Mesendoderm (in vitro differentiated cells): ENCODE results near the gene SLC25A1.
A peak's percentile ranks its signal among the peaks of the same experiment; 100 is the strongest.

Source experiments
- DNase-seq: peaks from one replicate; pipeline ENCODE4 v3.0.0; 2013
- H2AK5ac ChIP-seq: 2 replicates; pipeline ENCODE4 v1.6.1; 2013; ENCODE audit warnings: low read length, inconsistent platforms
- H2BK120ac ChIP-seq: 2 replicates; pipeline ENCODE4 v1.6.1; 2013; ENCODE audit warnings: low read depth, mild to moderate bottlenecking, low read length, moderate library complexity, mixed read lengths
- H2BK15ac ChIP-seq: replicated peaks from 2 replicates; pipeline ENCODE4 v1.6.1; 2013; ENCODE audit warnings: low read depth, mild to moderate bottlenecking, moderate library complexity
- H2BK5ac ChIP-seq: 2 replicates; pipeline ENCODE4 v1.6.1; 2013; ENCODE audit warnings: low read length, inconsistent platforms
- H3K18ac ChIP-seq: 2 replicates; pipeline ENCODE4 v1.6.1; 2013; ENCODE audit warnings: mild to moderate bottlenecking, low read length, mixed read lengths
- H3K23ac ChIP-seq: one replicate; pipeline ENCODE4 v1.6.1; 2013; ENCODE audit warnings: low read length
- H3K27ac ChIP-seq: 2 replicates; pipeline ENCODE4 v1.5.1; 2013; ENCODE audit warnings: low read depth, mild to moderate bottlenecking, inconsistent platforms, low read length, moderate library complexity
- H3K27me3 ChIP-seq: 2 replicates; pipeline ENCODE4 v1.6.1; 2013; ENCODE audit warnings: low read length, control low read depth, mild to moderate bottlenecking, inconsistent platforms; ENCODE audit not compliant: insufficient read depth, poor library complexity
- H3K36me3 ChIP-seq: 2 replicates; pipeline ENCODE4 v1.6.1; 2013; ENCODE audit warnings: low read length, inconsistent platforms; ENCODE audit not compliant: control insufficient read depth, insufficient read depth
- H3K4ac ChIP-seq: one replicate; pipeline ENCODE4 v1.6.1; 2013; ENCODE audit warnings: low read depth, mild to moderate bottlenecking, low read length, moderate library complexity
- H3K4me1 ChIP-seq: 2 replicates; pipeline ENCODE4 v1.6.1; 2013; ENCODE audit warnings: low read depth, low read length, inconsistent platforms; ENCODE audit not compliant: control insufficient read depth
- H3K4me2 ChIP-seq: 2 replicates; pipeline ENCODE4 v1.6.1; 2013; ENCODE audit warnings: low read length
- H3K4me3 ChIP-seq: 2 replicates; pipeline ENCODE4 v1.5.1; 2013; ENCODE audit warnings: mild to moderate bottlenecking, low read length
- H3K56ac ChIP-seq: one replicate; pipeline ENCODE4 v1.6.1; 2013; ENCODE audit warnings: low read length
- H3K79me1 ChIP-seq: 2 replicates; pipeline ENCODE4 v1.6.1; 2013; ENCODE audit warnings: low read length, inconsistent platforms
- H3K79me2 ChIP-seq: 2 replicates; pipeline ENCODE4 v1.6.1; 2013; ENCODE audit warnings: mild to moderate bottlenecking, low read length; ENCODE audit not compliant: control insufficient read depth, insufficient read depth
- H3K9ac ChIP-seq: 2 replicates; pipeline ENCODE4 v1.6.1; 2013; ENCODE audit warnings: low read length, inconsistent platforms
- H4K5ac ChIP-seq: one replicate; pipeline ENCODE4 v1.6.1; 2013; ENCODE audit warnings: low read length
- H4K8ac ChIP-seq: one replicate; pipeline ENCODE4 v1.6.1; 2013; ENCODE audit warnings: low read depth, mild to moderate bottlenecking, control low read depth, low read length, moderate library complexity
- whole genome bisulfite sequencing: extraction: QIAGEN DNeasy Blood & Tissue Kit; methylation state at CpG from one replicate; pipeline ENCODE4 v1.1.7; 2013; ENCODE audit warnings: low lambda C conversion rate, missing lambda C conversion rate; ENCODE audit not compliant: insufficient coverage; ENCODE audit errors: extremely low coverage; 5-methylcytosine and 5-hydroxymethylcytosine counted together

SLC25A1 gene

GRCh38 chr22:19187716-19188563, 9.4 kb upstream of the SLC25A1 start:
- H3K18ac ChIP-seq: no peak overlapping the region
- H3K79me1 ChIP-seq: no peaks in the 10 kb centered on the region
- no CpG with 5 or more reads among the region's 6 CpGs for WGBS
- no peaks in the 10 kb centered on the region for H3K4me1 ChIP-seq
- H4K5ac ChIP-seq: no peak overlapping the region
- H3K9ac ChIP-seq: no peak overlapping the region
- no peaks in the 10 kb centered on the region for H3K79me2 ChIP-seq
- H2AK5ac ChIP-seq: no peak overlapping the region
- no peak overlapping the region for H3K23ac ChIP-seq
- no peak overlapping the region for H2BK15ac ChIP-seq
- no peak overlapping the region for H3K4ac ChIP-seq
- H3K27me3 ChIP-seq: no peaks in the 10 kb centered on the region
- no peak overlapping the region for H2BK5ac ChIP-seq
- no peak for DNase-seq
- H3K27ac ChIP-seq: no peak overlapping the region
- H3K56ac ChIP-seq: no peak overlapping the region
- H3K4me2 ChIP-seq: no peak overlapping the region
- no peak overlapping the region for H4K8ac ChIP-seq
- no peak overlapping the region for H3K4me3 ChIP-seq
- peaks cover 2% of the 10 kb centered on the region for H3K36me3 ChIP-seq
- H2BK120ac ChIP-seq: no peak overlapping the region

DNA sequence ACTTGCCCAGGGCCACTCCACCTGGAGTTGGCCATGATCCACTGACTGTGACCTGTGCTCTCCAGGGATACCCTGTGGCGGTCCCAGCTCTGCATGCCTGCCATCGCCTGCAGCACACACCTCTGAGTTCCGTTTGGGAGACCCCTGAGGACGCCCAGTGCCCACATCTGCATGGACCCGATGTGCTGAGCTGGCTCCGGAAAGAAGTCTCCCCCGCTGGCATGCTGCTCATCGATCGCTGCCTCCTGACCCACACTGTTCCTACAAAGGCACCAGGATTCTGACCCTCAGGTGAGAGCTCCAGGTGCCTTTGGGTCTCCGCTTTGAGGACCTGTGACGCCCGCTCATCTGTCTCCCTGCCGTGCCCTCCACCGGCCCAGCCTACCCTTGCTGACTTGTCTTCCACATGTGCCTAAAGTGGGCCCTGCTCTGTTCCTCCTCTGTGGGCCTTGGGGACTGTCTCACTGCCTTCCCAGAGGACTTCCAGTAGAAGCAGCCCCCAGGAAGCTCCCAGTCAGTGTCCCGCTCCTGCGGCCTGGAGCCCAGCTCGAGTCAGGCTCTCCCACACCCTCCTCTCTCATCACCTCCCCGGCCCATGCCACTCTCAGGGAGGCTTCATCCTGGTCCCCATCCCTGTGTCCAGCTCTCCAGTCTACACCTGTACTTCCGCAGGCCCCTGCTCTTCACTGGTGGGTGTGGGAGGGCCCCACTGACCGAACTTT, 5.9 kb upstream of the SLC25A1 start:
- H3K79me2 ChIP-seq: no peaks in the 10 kb centered on the region
- no peak overlapping the region for H3K9ac ChIP-seq
- no peak overlapping the region for H3K4me3 ChIP-seq
- no peaks in the 10 kb centered on the region for H3K4me1 ChIP-seq
- no peaks in the 10 kb centered on the region for H3K79me1 ChIP-seq
- H3K4ac ChIP-seq: no peak overlapping the region
- H3K56ac ChIP-seq: no peak overlapping the region
- no peak overlapping the region for H3K4me2 ChIP-seq
- H3K36me3 ChIP-seq: peaks cover 2% of the 10 kb centered on the region
- no peak overlapping the region for H4K8ac ChIP-seq
- H2BK120ac ChIP-seq: no peak overlapping the region
- H2BK15ac ChIP-seq: no peak overlapping the region
- no peak for DNase-seq
- H2AK5ac ChIP-seq: no peak overlapping the region
- no peaks in the 10 kb centered on the region for H3K27me3 ChIP-seq
- H3K23ac ChIP-seq: no peak overlapping the region
- no CpG with 5 or more reads among the region's 20 CpGs for WGBS
- H3K27ac ChIP-seq: no peak overlapping the region
- no peak overlapping the region for H4K5ac ChIP-seq
- no peak overlapping the region for H2BK5ac ChIP-seq
- H3K18ac ChIP-seq: no peak overlapping the region

- peaks cover 2% of the 10 kb centered on the region for H3K36me3 ChIP-seq
- H3K4me2 ChIP-seq: no peak overlapping the region
- H2BK5ac ChIP-seq: no peak overlapping the region
- no peak overlapping the region for H3K18ac ChIP-seq
- H3K4ac ChIP-seq: no peak overlapping the region
- no CpG with 5 or more reads among the region's 9 CpGs for WGBS
- H3K79me1 ChIP-seq: no peaks in the 10 kb centered on the region
- H2BK120ac ChIP-seq: no peak overlapping the region
- DNase-seq: no peak
- H2BK15ac ChIP-seq: no peak overlapping the region
- H3K56ac ChIP-seq: no peak overlapping the region
- no peak overlapping the region for H4K8ac ChIP-seq
- H3K23ac ChIP-seq: no peak overlapping the region
- H3K79me2 ChIP-seq: no peaks in the 10 kb centered on the region
- no peak overlapping the region for H2AK5ac ChIP-seq
- H3K4me3 ChIP-seq: no peak overlapping the region
- H4K5ac ChIP-seq: no peak overlapping the region
- no peaks in the 10 kb centered on the region for H3K27me3 ChIP-seq
- no peaks in the 10 kb centered on the region for H3K4me1 ChIP-seq
- H3K27ac ChIP-seq: no peak overlapping the region
- H3K9ac ChIP-seq: no peak overlapping the region
Observed at GRCh38 chr22:19183216-19183615, 4.7 kb upstream of the SLC25A1 start.

DNA sequence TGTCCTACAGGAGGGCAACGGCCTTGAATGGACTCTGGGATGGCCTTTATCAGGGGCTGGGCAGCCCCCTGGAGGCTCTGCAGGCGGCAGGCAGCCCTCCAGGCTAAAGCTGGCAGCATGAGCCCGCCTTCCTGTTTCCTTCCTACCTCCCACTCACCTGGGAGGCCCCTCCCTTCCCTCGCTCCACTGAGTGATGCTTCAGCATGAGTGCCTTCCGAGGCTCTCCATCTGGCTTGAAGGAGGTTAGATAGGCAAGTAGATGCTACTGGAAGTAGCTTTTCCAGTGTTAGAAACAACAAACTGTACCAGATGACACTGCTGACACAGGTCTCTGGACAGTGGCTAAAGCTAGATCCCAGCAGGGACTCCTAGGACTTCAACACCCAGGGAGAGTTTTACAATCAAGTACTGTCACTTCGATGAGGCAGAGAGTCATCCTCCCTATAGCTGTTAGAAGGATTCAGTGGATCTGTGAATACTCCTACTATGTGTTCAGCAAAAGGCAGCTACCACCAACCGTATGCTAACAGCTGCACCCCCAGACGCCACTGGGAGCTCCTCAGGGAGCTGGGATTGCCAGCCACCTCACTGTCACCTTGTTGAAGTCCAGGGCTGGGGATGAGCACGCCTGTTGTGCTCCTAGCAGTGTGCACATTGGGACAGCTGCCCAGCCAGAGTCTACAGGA, 4.1 kb upstream of the SLC25A1 start:
- no peak overlapping the region for H2AK5ac ChIP-seq
- peak overlapping the region; percentile 15 for H3K56ac ChIP-seq
- H4K8ac ChIP-seq: no peak overlapping the region
- H3K79me2 ChIP-seq: peaks cover 2% of the 10 kb centered on the region
- no peaks in the 10 kb centered on the region for H3K79me1 ChIP-seq
- H2BK120ac ChIP-seq: no peak overlapping the region
- H3K4ac ChIP-seq: no peak overlapping the region
- H4K5ac ChIP-seq: no peak overlapping the region
- no peak overlapping the region for H3K4me3 ChIP-seq
- H2BK5ac ChIP-seq: no peak overlapping the region
- no peaks in the 10 kb centered on the region for H3K27me3 ChIP-seq
- H3K27ac ChIP-seq: no peak overlapping the region
- no CpG with 5 or more reads among the region's 9 CpGs for WGBS
- no peak for DNase-seq
- no peak overlapping the region for H3K9ac ChIP-seq
- no peak overlapping the region for H3K18ac ChIP-seq
- H3K4me2 ChIP-seq: no peak overlapping the region
- peaks cover 2% of the 10 kb centered on the region for H3K36me3 ChIP-seq
- no peak overlapping the region for H2BK15ac ChIP-seq
- no peaks in the 10 kb centered on the region for H3K4me1 ChIP-seq
- no peak overlapping the region for H3K23ac ChIP-seq

DNA sequence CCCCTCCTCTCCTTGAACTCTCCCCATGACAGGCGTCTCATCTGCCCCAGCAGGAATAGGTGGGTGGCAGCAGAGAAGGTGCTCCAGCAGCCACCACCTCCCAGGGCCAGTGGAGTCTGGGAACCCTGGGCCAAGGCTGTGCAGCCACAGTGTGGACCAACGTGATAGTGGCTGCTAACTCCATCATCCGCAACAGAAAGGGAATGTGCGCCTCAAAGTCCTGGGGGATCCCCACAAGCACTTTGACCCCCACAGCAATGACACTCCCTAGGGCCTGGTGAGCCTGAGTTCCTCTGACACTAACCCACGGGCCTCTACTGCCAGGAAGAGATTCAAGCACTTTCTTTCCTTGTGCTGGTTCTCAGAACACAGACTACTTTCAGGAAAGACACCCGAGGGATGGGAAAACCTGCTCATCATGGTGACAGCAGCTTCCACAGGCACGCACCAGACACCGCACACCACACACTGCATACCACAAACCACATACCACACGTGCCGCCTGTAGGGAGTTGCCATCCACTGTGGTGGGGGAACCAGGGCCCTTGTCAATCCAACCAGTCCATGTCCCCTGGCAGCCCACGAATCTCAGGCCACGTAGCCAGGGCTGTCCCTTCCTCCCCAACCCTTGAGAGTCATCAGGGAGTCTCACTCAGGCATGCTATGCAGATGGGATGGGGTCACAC, 3.4 kb upstream of the SLC25A1 start:
- no peak overlapping the region for H3K4ac ChIP-seq
- no peak overlapping the region for H2BK15ac ChIP-seq
- H3K79me1 ChIP-seq: peaks cover 4% of the 10 kb centered on the region
- H3K4me1 ChIP-seq: no peaks in the 10 kb centered on the region
- no peak overlapping the region for H3K9ac ChIP-seq
- no peak overlapping the region for H3K4me3 ChIP-seq
- H3K18ac ChIP-seq: no peak overlapping the region
- no peak overlapping the region for H2AK5ac ChIP-seq
- H3K79me2 ChIP-seq: peaks cover 6% of the 10 kb centered on the region
- H2BK5ac ChIP-seq: no peak overlapping the region
- no peak overlapping the region for H2BK120ac ChIP-seq
- no peaks in the 10 kb centered on the region for H3K36me3 ChIP-seq
- no CpG with 5 or more reads among the region's 12 CpGs for WGBS
- H4K5ac ChIP-seq: no peak overlapping the region
- no peak overlapping the region for H3K56ac ChIP-seq
- no peak overlapping the region for H3K4me2 ChIP-seq
- no peak overlapping the region for H4K8ac ChIP-seq
- H3K27ac ChIP-seq: no peak overlapping the region
- DNase-seq: no peak
- no peak overlapping the region for H3K23ac ChIP-seq
- no peaks in the 10 kb centered on the region for H3K27me3 ChIP-seq
